SH-SY5Y (cell line): Measurements from ENCODE around the gene RRAD.

Experiments used
- GATA2 ChIP-seq: IDR thresholded peaks from 2 replicates; pipeline ENCODE4 v1.6.1; 2011; ENCODE audit warnings: mild to moderate bottlenecking, low read depth, low read length
- GATA3 ChIP-seq: IDR thresholded peaks from 2 replicates; pipeline ENCODE4 v1.6.1; 2011; ENCODE audit warnings: low read depth, mild to moderate bottlenecking, low read length, moderate library complexity

GRCh38 chr16:66889622-66890021, 35.7 kb downstream of the RRAD start:
- no peak for TF ChIP-seq GATA2
- TF ChIP-seq GATA3: no peak
